HK-2 (cell line): ENCODE results near the gene MBOAT7.
"Not testable (repeated sequence)": the region's sequence is repeated elsewhere in the genome, so short reads cannot be mapped to it uniquely, and the experiment has no call there.

Source experiments
- DNase-seq: peaks from one replicate; pipeline ENCODE4 v3.0.0-alpha.2; 2018; ENCODE audit not compliant: unreplicated experiment

The MBOAT7 gene

GRCh38 chr19:54209058-54209810, 19.9 kb upstream of the MBOAT7 start:
- no peak for DNase-seq

GRCh38 chr19:54208784-54209057, 19.3 kb upstream of the MBOAT7 start:
- DNase-seq = no peak

DNA sequence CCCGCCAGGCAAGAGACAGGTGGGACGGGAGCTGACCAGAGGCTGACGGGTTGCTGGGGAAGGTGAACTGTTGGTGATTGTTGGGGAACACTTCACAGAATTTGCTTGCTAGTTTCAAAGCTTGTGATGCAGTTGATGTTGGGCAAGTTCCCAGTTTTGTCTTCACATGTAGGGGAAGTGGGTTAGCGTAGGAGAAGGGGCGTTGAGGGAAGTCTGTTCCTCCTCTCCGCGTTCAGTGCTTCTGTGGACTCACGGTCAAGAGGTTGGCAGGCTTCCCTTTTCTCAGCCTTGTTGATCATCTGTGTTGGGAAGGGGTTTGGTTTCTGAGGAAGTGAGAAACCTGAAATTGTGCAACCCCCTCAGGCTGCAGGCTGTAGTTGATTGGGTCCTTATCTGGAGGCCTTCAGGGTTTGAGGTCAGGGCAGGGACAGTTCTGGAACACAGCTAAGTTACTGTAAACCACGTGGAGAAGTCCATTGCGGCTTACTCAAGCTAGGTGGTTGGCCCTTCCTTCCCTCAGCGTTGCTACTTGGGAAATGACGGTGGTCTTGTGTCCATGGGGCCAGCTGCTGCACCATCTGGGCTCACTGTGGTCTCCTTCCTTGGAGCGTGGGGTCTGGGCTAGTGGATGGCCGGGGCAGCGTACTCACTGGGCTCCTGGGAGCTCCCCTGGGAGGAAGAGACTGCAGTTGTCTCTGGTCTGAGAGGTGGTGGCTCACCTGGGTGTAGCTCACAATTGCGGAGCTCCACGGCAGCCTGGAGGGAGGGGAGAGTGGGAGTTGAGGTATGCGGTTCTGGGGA, 18.8 kb upstream of the MBOAT7 start:
- DNase-seq = no peak

DNA sequence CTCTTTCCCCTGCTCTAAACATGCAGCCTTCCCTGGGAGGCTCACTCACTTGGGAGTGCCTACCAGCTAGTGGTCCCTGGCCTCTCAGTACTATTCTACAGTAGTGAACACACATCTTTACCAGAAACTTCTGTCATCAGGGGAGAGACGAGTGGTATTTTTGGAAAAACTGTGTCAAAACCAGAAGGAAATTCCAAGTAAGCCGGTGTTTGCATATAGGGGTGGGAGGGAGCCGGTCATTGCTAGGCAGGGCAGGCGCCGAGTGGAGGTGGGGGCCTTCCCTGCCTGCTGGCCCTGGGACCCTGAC, 18.2 kb upstream of the MBOAT7 start:
- no peak for DNase-seq

DNA sequence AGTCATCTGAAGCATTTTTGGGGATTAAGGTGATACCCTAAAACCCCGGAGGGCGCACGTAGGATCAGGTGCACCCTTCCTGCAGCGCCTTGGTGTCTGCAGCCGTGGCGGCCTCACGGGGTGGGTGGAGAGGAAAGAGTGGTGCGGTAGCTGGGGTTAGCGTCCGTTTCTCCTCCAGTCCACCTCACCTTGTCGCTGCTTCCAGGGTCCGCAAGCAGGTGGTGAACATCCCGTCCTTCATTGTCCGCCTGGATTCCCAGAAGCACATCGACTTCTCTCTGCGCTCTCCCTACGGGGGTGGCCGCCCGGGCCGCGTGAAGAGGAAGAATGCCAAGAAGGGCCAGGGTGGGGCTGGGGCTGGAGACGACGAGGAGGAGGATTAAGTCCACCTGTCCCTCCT, 17.8 kb upstream of the MBOAT7 start:
- not testable (repeated sequence) for DNase-seq

GRCh38 chr19:54206831-54207177, 17.4 kb upstream of the MBOAT7 start:
- no peak for DNase-seq

DNA sequence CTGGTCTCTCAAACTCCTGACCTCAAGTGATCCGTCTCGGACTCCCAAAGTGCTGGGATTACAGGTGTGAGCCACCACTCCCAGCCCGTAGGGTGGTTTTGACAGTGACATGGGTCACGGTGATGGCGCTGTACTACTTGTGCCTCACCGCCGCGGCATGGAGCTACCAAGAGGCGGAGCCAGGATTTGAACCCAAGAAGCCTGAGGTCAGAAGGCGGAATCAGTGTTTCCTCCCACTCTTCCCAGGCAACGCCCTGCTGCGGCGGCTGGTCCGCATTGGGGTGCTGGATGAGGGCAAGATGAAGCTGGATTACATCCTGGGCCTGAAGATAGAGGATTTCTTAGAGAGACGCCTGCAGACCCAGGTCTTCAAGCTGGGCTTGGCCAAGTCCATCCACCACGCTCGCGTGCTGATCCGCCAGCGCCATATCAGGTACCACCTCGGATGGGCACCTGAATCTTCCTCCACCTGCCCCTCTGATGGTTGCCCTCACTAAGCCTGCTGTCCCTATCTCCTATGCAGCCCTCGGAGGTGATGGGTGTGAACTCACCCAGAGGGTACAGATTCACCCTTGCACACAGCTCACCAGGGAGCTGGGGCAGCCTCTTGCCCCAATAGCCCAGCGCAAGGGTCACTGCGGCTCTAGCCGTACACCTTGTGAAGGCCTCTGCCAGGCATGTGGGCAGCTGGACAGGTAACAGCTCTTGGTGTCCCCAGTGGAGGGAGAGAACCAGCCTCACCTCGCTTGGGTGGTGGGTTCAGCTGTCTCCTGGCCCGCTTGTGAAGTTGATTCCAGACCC, 16.9 kb upstream of the MBOAT7 start:
- no peak for DNase-seq

GRCh38 chr19:54204767-54205468, 15.5 kb upstream of the MBOAT7 start:
- no peak for DNase-seq

DNA sequence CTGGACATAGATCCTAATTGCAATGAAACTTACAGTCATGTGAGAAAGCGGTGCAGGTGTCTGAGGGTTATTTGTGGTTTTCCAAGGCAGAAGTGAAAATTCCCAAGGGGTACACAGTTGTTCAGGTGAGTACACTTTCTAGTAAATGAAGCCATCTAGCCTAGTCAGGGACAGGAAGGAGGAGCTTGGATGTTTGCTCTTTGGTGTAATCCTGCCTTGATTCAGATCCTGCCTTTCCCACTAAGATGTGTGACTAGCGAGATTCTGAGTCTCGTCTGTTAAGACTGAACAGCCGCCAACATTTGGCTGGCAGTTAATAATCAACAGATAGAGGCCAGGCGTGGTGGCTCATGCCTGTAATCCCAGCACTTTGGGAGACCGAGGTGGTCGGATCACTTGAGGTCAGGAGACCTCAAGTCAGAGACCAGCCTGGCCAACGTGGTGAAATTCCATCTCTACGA, 13.8 kb upstream of the MBOAT7 start:
- peak; percentile 73 for DNase-seq

GRCh38 chr19:54201980-54202379, 12.6 kb upstream of the MBOAT7 start:
- DNase-seq = no peak

GRCh38 chr19:54201172-54201701, 11.9 kb upstream of the MBOAT7 start:
- DNase-seq = no peak

DNA sequence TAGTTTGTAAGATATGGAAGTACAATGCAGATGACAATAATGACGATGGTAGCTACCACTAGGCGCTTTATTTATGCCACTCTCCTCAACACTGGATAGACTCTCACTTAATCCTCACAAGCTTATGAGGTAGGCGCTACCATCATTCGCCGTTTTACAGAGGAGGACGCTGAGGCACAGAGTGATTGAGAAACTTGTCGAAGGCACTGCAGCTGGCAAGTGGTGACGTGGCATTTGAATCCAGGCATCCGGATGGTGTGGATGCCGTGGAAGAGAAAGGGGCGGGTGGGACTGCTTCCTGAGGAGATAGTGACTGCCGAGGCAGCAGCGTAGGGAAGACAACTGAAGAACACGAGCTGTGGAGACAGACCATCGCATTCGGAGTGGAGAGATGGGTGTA, 10.0 kb upstream of the MBOAT7 start:
- no peak for DNase-seq

DNA sequence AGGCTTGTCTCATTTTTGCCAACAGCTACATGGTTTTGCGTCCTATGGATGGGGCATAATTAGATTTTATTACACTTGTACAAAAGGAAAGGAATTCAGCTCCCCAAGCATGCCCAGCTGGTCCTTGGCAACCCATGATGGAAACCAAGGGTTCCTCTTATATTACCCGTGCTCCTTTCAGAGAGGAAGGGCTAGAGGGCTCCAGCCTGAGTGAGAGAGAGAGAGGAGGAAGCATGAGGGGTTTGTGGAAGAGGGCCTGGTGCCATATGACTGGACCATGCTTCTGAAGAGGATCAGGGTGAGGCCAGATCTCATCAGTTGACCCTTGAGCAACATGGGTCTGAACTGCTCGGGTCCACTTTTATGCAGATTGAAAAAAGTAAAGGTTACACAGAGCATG, 7.7 kb upstream of the MBOAT7 start:
- no peak for DNase-seq

DNA sequence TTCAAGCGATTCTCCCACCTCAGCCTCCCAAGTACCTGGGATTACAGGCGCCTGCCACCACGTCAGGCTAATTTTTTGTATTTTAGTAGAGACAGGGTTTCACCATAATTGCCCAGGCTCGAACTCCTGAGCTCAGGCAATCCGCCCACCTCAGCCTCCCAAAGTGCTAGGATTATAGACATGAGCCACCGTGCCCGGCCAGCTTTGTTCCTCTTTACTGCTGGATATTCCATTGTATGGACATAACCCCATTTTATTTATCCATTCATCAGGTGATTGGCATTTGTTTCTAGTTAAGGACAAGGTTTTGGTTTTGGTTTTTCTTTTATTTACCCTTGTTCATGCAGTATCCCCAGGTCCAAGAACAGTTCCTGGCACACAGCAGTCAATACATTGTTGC, 7.2 kb upstream of the MBOAT7 start:
- DNase-seq = no peak

- DNase-seq = not testable (repeated sequence)
These were observed 5.1 kb upstream of the MBOAT7 start for GRCh38 chr19:54194463-54194862.

DNA sequence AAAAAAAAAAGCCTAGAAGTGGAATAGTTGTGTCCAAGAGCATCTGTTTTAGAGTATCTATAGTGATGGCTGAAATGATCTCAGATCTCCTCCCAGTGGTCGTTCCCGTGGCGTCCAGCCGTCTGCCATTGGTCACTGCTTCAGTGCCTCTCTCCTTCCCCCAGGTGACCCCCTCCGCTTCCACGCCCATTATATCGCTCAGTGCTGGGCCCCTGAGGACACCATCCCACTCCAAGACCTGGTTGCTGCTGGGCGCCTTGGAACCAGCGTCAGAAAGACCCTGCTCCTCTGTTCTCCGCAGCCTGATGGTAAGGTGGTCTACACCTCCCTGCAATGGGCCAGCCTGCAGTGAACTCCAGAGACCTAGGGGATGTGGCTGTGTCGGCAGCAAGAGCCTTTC, 3.6 kb upstream of the MBOAT7 start:
- DNase-seq = no peak

- no peak for DNase-seq
These were observed 2.6 kb upstream of the MBOAT7 start for GRCh38 chr19:54191811-54192453.

GRCh38 chr19:54191011-54191810, 1.8 kb upstream of the MBOAT7 start, which contains the start of gene TSEN34:
TSEN34 (plus strand) TSS chr19:54191308; CDS start chr19:54191365, 57 bp downstream.
- DNase-seq = peak; percentile 85

DNA sequence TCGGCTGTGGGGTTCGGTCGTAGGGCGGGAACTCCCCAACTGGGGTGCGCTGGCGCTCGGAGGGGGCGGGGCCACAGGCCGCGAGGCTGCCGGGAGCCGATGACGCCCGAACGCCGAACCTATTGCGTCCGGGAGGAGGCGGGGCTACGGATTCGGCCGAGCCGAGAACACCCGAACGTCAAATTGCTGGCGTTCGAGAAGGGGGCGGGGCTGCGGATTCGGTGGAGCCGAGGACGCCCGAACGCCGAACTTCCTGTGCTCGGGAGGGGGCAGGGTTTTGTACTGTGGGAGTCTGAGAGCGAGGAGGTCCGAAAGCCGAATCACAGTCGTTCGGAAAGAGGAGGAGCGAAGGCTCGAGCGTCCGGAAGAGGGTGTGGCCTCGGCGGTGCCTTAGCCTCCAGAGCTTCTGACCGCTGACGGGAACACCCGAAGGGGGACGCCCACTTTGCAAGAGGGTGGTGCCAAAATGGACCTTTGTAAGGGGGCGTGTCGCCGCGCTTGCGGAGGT, 1.2 kb upstream of the MBOAT7 start:
- DNase-seq = peak; percentile 99
